HUES64 (cell line): ENCODE measurements around the gene PIK3CD.

ENCODE experiments used
- H3K27ac ChIP-seq: 2 replicates; pipeline ENCODE4 v1.7.0; 2013; ENCODE audit warnings: low read depth, low read length, inconsistent platforms
- H3K27me3 ChIP-seq: 2 replicates; pipeline ENCODE4 v1.6.1; 2013; ENCODE audit warnings: mild to moderate bottlenecking, low read length; ENCODE audit not compliant: insufficient read depth
- H3K36me3 ChIP-seq: 2 replicates; pipeline ENCODE4 v1.6.1; 2013; ENCODE audit warnings: mild to moderate bottlenecking, low read length; ENCODE audit not compliant: insufficient read depth
- H3K4me1 ChIP-seq: 2 replicates; pipeline ENCODE4 v1.6.1; 2013; ENCODE audit warnings: mild to moderate bottlenecking, low read length, moderate library complexity; ENCODE audit not compliant: insufficient read depth
- H3K4me3 ChIP-seq: 2 replicates; pipeline ENCODE4 v1.5.1; 2013; ENCODE audit warnings: mild to moderate bottlenecking, low read length, moderate library complexity
- H3K9ac ChIP-seq: 2 replicates; pipeline ENCODE4 v1.6.1; 2013; ENCODE audit warnings: mild to moderate bottlenecking, low read depth, low read length
- H3K9me3 ChIP-seq: 2 replicates; pipeline ENCODE4 v1.6.1; 2013; ENCODE audit warnings: low read depth, low read length; ENCODE audit not compliant: insufficient read depth
- WGBS: fragments of 150-250, 120-280 bp; methylation state at CpG from one replicate; pipeline ENCODE4 v1.1.7; 2013; ENCODE audit warnings: missing lambda C conversion rate; 5-methylcytosine and 5-hydroxymethylcytosine counted together

Gene PIK3CD

DNA sequence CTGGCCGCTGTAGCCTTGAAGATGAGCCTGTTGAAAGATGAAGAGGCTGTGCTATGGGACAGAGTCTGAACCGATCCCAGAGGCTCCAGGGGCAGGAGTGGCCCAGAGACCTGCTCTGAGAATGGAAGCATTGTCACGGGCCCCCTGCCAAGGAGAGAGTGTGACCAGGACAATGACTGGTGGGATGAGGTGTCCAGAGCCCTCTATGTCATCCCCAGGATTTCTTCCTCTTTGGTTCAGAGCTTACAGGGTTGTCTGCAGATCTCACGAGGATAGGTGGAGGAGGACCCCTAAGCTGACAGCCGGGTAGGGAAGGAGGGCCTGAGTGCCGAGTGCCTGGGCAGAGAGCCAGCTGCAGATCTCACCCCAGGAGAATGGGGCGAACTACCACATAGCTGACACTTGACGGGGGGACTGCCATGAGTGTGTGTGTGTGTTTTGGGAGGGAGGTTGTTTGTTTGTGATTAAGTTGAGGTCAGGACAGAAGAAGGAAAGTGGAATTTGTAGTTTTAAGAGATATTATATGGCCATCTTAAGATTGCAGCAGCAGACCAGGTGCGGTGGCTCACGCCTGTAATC, 25.4 kb downstream of the PIK3CD start:
- no peaks in the 10 kb centered on the region for H3K36me3 ChIP-seq
- H3K27ac ChIP-seq: no peak overlapping the region
- WGBS: 84% methylated on average over 10 of the region's 10 CpGs
- no peak overlapping the region for H3K4me3 ChIP-seq
- no peaks in the 10 kb centered on the region for H3K9me3 ChIP-seq
- 0 out of 2 replicates have a peak, but pooled peaks cover 5% of the 10 kb centered on the region for H3K4me1 ChIP-seq
- H3K27me3 ChIP-seq: no peaks in the 10 kb centered on the region
- H3K9ac ChIP-seq: no peak overlapping the region

DNA sequence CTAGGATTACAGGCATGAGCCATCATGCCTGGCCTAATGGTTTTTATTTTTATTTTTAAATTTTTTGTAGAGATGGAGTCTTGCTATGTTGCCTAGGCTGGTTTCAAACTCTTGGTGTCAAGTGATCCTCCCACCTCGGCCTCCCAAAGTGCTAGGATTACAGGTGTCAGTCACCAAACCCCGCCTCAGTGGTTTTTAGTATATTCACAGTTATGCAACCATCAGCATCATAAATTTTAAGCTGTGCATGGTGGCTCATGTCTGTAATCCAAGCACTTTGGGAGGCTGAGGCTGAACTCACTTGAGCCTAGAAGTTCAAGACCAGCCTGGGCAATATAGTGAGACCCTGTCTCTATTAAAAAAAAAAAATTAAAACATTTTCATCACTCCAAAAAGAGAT, 28.6 kb downstream of the PIK3CD start:
- Histone ChIP-seq H3K36me3 (no peaks in the 10 kb centered on the region), H3K9me3 (no peaks in the 10 kb centered on the region), H3K27ac (no peak overlapping the region), H3K4me3 (no peak overlapping the region), H3K27me3 (no peaks in the 10 kb centered on the region), H3K4me1 (0 out of 2 replicates have a peak, but pooled peaks cover 5% of the 10 kb centered on the region), H3K9ac (no peak overlapping the region)
- WGBS: 92% methylated on average over 2 of the region's 2 CpGs

GRCh38 chr1:9680828-9681227, 29.3 kb downstream of the PIK3CD start:
- 97% methylated on average over 6 of the region's 6 CpGs for WGBS
- Histone ChIP-seq H3K9me3 (no peaks in the 10 kb centered on the region), H3K36me3 (no peaks in the 10 kb centered on the region), H3K9ac (no peak overlapping the region), H3K4me1 (0 out of 2 replicates have a peak, but pooled peaks cover 5% of the 10 kb centered on the region), H3K4me3 (no peak overlapping the region), H3K27ac (no peak overlapping the region), H3K27me3 (no peaks in the 10 kb centered on the region)

DNA sequence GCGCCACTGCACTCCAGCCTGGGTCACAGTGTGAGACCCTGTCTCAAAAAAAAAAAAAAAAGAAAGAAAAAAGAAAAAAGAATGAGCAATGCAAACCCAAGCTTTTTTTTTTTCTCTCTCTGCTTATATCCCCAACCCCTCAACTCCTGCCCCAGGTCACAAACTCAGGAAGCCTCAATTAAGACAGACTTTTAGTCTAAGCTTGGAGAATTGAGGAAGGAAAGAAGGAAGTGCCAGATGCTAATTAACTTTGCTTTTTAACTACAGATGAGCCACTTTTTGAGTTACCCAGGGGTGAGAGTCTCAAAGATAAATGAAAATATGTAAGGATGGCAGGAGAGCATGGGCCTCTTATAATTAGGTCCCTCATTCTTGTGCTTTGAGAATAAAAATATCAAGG, 33.3 kb downstream of the PIK3CD start:
- Histone ChIP-seq H3K36me3 (no peaks in the 10 kb centered on the region), H3K27ac (no peak overlapping the region), H3K4me1 (peaks cover 9% of the 10 kb centered on the region; the same call in 1 of the 2 replicates), H3K27me3 (peaks cover 21% of the 10 kb centered on the region), H3K9ac (no peak overlapping the region), H3K9me3 (no peaks in the 10 kb centered on the region), H3K4me3 (no peak overlapping the region)
- 94% methylated on average over 1 of the region's 1 CpG for WGBS

DNA sequence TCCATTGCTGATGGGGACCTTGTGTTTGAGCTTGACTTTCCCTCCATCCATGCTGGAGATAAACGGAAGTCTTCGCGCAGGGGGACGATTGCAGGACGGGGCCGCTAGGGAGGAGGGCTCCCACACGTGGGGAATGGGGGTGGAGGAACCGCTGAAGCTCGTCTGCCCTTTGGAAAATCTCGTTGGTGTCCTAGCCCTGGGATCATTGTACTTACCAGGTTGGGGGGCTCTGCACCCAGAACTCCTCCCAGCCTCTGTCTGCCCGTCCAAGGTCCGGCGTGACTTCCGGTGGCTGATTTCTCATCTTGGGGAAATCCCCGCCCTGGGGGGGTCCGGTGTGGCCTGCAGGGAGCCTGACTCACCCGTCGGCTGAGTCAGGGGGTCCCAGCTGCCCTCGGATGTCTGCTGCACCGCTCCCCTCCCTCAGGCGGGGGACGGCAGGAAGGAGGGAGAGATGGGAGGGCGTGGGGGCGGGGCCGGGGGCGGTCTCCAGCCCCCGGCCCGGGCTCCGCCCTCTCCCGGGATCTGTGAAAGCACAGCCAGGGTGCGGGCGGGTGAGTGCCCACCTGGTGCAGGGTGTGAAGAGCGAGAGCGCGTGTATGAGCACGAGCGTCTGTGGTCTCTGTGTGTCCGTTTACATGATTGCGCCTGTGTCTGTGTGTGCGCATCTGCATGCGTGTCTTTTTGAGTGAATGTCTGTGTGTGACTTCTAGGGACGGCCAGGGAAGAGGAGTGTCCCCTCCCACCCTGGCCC, 35.8 kb downstream of the PIK3CD start:
- Histone ChIP-seq H3K27ac (peak overlapping the region; percentile 38; the same call in 1 of the 2 replicates), H3K36me3 (no peaks in the 10 kb centered on the region)
- WGBS: 1% methylated on average over 40 of the region's 42 CpGs

GRCh38 chr1:9687874-9688582, 36.5 kb downstream of the PIK3CD start:
- Histone ChIP-seq H3K36me3 (0 out of 2 replicates have a peak, but pooled peaks cover 3% of the 10 kb centered on the region), H3K9ac (0 out of 2 replicates have a peak overlapping the region, but pooled peaks have one; percentile 16), H3K27ac (no peak overlapping the region), H3K9me3 (no peaks in the 10 kb centered on the region), H3K4me1 (peaks cover 21% of the 10 kb centered on the region), H3K4me3 (peak overlapping the region; percentile 74), H3K27me3 (peaks cover 42% of the 10 kb centered on the region)
- WGBS: 2% methylated on average over 31 of the region's 34 CpGs

More for the DNA sequence above, 35.8 kb downstream of the PIK3CD start:
- Histone ChIP-seq H3K4me3 (peak overlapping the region; percentile 74), H3K27me3 (peaks cover 42% of the 10 kb centered on the region), H3K9me3 (no peaks in the 10 kb centered on the region), H3K9ac (peak overlapping the region; percentile 63), H3K4me1 (peaks cover 21% of the 10 kb centered on the region)

GRCh38 chr1:9688599-9688998, 37.1 kb downstream of the PIK3CD start:
- Histone ChIP-seq H3K36me3 (0 out of 2 replicates have a peak, but pooled peaks cover 3% of the 10 kb centered on the region), H3K9me3 (no peaks in the 10 kb centered on the region), H3K9ac (0 out of 2 replicates have a peak overlapping the region, but pooled peaks have one; percentile 35), H3K4me3 (peak overlapping the region; percentile 74), H3K27me3 (peaks cover 42% of the 10 kb centered on the region), H3K4me1 (peaks cover 21% of the 10 kb centered on the region), H3K27ac (no peak overlapping the region)
- 33% methylated on average over 11 of the region's 14 CpGs for WGBS

DNA sequence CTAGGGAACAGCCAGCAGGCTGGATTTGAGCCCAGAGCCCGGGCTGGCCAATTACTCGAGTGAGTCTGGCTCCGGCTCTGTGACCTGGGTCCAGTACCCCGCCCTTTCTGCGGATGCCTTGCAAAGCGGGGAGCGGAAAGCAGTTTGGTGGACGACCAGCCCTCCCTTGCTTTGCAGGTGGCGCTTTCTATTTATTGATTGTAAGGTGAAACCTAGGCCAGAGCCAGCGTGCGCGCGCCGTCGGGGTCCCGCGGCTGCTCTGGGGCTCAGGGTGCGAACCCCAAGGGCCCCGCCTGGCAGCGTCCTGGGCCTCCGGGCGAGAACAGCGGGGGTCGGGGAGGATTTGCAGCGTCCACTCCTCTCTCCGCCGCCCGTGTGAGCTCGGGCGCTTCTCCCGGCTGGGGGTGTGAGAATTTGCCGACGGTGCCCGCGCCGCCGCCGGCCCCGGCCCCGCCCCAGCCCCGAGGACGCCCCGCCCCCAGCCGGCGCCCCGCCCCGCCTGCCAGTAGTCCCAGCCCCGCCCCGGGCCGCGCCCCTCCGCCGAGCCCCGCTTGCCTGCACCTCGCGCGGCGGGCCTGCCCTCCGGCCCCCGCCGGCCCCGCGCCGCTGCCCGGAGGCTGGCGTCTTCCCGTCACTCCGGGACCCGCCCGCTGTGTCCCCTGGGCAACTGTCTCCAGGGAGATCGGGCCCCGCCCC, 37.6 kb downstream of the PIK3CD start:
- H3K4me1 ChIP-seq: peaks cover 21% of the 10 kb centered on the region
- H3K36me3 ChIP-seq: 0 out of 2 replicates have a peak, but pooled peaks cover 3% of the 10 kb centered on the region
- H3K9ac ChIP-seq: 0 out of 2 replicates have a peak overlapping the region, but pooled peaks have one; percentile 35
- no peak overlapping the region for H3K27ac ChIP-seq
- no peaks in the 10 kb centered on the region for H3K9me3 ChIP-seq
- H3K27me3 ChIP-seq: peaks cover 42% of the 10 kb centered on the region
- under 1% methylated on average over 72 of the region's 72 CpGs for WGBS
- peak overlapping the region; percentile 74 for H3K4me3 ChIP-seq

GRCh38 chr1:9689971-9690381, 38.4 kb downstream of the PIK3CD start:
- Histone ChIP-seq H3K27me3 (peaks cover 42% of the 10 kb centered on the region), H3K4me3 (peak overlapping the region; percentile 65), H3K4me1 (peaks cover 21% of the 10 kb centered on the region), H3K27ac (no peak overlapping the region), H3K36me3 (0 out of 2 replicates have a peak, but pooled peaks cover 3% of the 10 kb centered on the region), H3K9me3 (no peaks in the 10 kb centered on the region), H3K9ac (peak overlapping the region; percentile 38; the same call in 1 of the 2 replicates)
- under 1% methylated on average over 23 of the region's 23 CpGs for WGBS

- 0 out of 2 replicates have a peak, but pooled peaks cover 3% of the 10 kb centered on the region for H3K36me3 ChIP-seq
- no peaks in the 10 kb centered on the region for H3K9me3 ChIP-seq
- H3K4me1 ChIP-seq: peaks cover 21% of the 10 kb centered on the region
- no peak overlapping the region for H3K27ac ChIP-seq
- H3K27me3 ChIP-seq: peaks cover 42% of the 10 kb centered on the region
- WGBS: 23% methylated on average over 13 of the region's 14 CpGs
- H3K9ac ChIP-seq: peak overlapping the region; percentile 38; the same call in 1 of the 2 replicates
- peak overlapping the region; percentile 65 for H3K4me3 ChIP-seq
Measured at GRCh38 chr1:9690440-9691107, 39.0 kb downstream of the PIK3CD start.
